ENCODE data around the gene KCNIP1.
A peak's percentile ranks its signal among the peaks of the same experiment; 100 is the strongest.

KCNIP1 gene

GRCh38 chr5:170632266-170632984 lies 128.6 kb downstream of the KCNIP1 start:
- DNase-seq, result no peak

GRCh38 chr5:170632985-170633234 lies 129.1 kb downstream of the KCNIP1 start:
- DNase-seq, result peak; percentile 46 to 63

GRCh38 chr5:170633235-170634081 lies 129.6 kb downstream of the KCNIP1 start:
- no peak for DNase-seq

- DNase-seq, result no peak
Observed at GRCh38 chr5:170634256-170634990, 130.6 kb downstream of the KCNIP1 start.

GRCh38 chr5:170635706-170636105 lies 131.9 kb downstream of the KCNIP1 start:
- no peak for DNase-seq

GRCh38 chr5:170636206-170636605 lies 132.4 kb downstream of the KCNIP1 start:
- no peak for DNase-seq

DNA sequence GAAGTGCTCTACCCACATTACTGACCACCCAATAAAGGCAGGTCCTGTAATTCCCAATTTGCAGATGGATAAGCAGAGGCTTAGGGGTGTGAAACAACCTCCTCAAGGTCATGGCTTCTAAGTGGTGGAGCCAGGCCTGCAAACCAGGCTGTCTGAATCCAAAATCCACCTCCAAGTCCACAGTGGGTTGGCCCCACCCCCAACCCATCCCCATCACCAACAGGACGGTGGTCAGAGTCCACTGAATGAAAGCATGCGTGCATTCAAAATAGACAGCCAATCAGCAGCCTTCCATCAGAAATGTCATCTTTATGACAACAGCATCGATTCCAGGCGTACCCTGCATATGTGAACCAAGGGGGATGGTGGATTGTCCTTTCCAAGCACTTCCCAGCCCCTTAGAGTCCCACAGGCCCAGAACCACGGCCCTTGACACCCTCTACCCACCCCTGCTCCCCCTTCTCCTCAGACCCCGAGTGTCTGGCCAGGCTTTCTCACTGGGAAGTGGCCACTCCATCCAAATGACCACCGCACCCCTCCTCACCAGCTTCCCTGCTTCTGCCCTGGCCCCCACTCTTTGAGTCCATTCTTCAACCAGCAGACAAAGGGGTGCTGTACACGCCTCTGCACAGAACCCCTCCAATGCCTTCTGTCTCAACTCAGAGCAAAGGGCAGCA lies 133.1 kb downstream of the KCNIP1 start:
- no peak for DNase-seq

GRCh38 chr5:170638051-170638450 lies 134.2 kb downstream of the KCNIP1 start:
- no peak for DNase-seq

- DNase-seq, result peak; percentile 80 to 81
Observed at GRCh38 chr5:170638454-170639220, 134.8 kb downstream of the KCNIP1 start.

- no peak for DNase-seq
Observed at GRCh38 chr5:170639221-170639925, 135.6 kb downstream of the KCNIP1 start.

DNA sequence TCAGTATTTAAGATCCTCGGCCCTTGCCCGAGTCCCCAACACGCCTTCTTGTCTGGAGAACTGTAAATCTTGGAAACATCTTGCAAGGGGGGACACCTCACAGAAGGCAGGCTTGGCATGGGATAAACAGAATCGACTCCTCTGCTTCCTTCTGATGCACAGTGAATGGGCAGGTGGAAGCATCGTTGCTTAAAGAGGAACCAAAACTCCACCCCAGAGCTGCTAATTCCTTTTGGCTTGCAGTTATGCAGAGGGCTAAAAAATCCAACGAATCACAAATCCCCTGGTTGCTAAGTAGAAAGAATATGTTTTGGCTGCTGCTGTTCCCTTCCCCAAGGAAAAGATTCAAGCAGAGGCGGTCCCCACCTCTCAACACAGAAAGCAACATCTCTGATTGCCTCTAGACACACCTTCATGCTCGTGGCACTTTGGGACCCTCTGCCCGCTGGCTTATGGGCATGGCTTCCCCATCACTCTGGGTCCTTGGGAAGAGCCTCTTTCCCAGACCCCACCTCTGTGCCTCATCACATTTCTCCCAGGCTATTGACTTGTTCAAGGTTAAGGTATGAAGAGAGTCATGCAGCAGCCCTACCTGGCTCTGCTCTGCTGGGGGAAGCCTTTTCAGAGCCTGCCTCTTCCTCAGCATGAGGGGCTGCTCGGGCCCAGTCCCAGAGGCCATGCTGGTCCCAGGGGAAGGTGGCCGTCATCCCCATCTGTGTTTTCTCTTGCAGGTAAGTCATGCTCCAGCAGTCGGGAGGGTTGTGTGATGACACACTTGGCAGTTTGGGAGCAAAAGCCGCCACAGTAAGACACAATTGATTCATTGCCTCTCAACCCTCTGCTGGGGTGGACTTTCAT lies 137.1 kb downstream of the KCNIP1 start:
- DNase-seq, result no peak

DNA sequence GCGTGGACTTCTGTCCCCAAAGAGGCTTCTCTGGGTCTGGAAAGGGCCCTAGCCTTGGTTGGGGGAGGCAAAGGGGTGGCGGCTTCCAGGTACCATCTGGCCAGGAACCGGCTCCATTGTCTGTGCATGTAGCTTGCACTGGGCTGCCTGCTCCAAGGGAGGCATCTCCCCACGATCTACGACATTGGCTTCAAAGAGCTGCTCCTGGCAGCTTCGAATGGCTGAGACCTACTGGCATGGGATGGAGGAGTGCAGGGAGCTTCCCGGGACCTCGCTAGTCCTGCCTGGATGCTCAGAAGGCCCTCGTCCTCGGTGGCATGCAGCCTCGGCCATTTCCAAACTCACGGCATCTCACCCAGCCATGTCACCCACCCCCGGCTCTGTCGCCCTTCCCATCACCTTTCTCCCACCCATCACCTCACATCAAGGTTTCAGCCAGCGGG lies 137.8 kb downstream of the KCNIP1 start:
- DNase-seq, result no peak

GRCh38 chr5:170642066-170642735 lies 138.4 kb downstream of the KCNIP1 start:
- DNase-seq, result no peak

DNA sequence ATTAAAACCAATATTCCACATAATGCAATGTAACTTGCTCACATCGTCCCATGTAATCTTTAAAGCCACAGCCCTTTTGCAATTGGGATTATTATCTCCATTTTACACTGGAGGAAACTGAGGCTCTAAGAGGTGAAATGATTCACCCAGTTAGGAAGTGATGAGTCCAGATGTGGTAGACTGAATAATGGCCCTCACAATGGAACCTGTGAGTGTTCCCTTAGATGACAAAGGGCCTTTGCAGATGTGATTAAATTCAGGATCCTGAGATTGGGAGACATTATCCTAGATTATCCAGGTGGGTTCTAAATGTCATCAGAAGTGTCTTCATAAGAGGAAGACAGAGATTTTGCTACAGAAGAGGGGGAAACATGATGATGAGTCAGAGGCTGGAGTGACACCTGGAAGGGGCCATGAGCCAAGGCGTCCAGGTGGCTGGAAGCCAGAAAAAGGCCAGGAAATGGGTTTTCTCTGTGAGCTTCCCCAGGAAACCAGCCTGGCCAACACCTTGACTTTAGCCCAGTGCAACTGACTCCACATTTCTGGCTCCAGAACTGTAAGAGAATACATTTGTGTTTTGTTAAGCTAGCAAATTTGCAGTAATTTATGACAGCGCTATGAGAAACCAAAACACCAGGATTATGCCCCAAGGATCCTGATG lies 139.1 kb downstream of the KCNIP1 start:
- no peak for DNase-seq

DNA sequence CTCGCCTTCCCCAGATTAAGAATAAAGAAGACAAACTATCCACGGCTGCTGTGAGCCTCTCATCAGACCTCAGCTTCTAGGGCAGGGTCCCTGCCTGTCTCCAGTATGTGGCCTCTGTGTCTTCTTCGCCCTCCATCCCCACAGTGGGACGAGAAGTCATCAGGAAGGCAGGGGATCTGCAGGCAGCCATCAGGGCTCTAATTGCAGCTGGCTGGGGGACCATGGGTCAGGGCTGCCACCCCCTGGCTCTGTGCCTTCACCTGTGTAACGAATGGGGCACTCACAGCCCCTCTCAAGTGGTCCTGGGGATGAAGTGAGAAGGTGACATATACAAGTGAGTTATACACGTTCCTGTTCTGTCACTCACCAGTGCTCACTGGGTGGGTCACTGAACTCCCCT lies 139.8 kb downstream of the KCNIP1 start:
- DNase-seq, result no peak

DNA sequence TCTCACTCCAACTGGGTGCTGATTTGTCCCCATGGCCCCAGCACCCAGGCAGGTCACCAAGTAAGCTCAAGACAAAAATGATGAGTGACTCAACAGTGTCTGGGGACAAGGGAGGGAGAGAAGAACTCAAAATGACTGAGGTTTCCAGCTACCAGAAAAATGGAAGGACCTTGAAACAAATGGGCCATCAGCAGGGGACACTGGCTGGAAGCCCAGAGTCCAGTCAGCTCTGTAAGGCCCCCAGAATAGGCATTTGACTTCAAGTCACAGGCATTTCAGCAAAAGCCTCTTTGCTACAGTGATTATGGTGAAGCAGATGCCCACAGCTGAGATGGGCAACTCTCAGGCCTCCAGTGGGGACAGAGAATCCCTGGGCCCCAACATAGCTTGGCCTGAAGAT lies 140.7 kb downstream of the KCNIP1 start:
- no peak for DNase-seq

GRCh38 chr5:170648541-170648940 lies 144.7 kb downstream of the KCNIP1 start:
- no peak for DNase-seq

GRCh38 chr5:170650850-170651249 lies 147.0 kb downstream of the KCNIP1 start:
- DNase-seq, result no peak

GRCh38 chr5:170651604-170652277 lies 147.9 kb downstream of the KCNIP1 start:
- DNase-seq, result no peak

Data from stimulated activated CD4-positive, alpha-beta T cell treated with anti-CD3 and anti-CD28 coated beads, Interleukin-2, amount 100 ng/mL, for 48 hours (primary cell).